ENCODE measurements around the gene ARHGAP25.

The ARHGAP25 gene

GRCh38 chr2:68767031-68767961, 32.7 kb downstream of the ARHGAP25 start:
- peak; percentile 25 to 61 (median 40) for DNase-seq

DNA sequence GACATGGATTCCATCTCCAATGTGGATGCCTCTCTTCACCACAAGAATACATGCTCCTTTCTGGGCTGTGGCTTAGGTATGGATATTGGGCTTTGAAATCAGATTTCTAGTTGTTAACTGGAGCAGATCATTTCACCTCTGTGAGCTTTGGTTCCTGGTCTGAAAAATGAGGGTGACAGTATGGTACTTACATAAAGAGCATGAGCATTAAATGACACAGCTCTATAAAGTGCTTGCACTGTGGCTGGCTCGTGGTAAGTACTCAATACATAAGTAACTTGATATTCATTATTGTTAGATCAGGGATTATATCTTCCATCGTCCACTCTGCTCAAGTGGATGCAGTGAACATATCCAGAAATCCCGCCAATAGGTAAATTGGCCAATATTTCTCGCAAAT, 33.4 kb downstream of the ARHGAP25 start:
- no peak for DNase-seq

DNA sequence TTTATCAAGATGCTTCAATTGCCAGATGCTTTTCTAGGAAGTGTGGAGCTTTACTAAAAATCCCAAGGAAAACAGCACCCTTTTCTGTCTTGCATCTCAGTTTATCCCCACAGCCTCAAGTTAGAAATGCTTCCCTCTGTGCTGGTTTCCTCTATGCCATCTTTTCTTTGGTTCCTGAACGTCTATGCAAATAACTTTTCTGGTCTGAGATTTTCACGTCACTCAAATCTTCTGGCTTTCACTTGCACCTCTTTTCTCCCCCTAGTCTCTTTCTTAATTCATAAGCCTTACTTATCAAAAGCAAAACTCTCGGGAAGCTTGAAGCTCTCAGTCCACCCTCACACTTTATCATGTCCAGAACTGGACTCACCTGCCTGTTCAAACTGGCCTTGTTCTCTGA, 33.9 kb downstream of the ARHGAP25 start:
- DNase-seq, result no peak

- DNase-seq, result no peak
Measured at GRCh38 chr2:68768951-68769350, 34.3 kb downstream of the ARHGAP25 start.

- peak in 2 of 6 experiments; percentile 21 to 32 for DNase-seq
Measured at GRCh38 chr2:68769586-68770270, 35.1 kb downstream of the ARHGAP25 start.

DNA sequence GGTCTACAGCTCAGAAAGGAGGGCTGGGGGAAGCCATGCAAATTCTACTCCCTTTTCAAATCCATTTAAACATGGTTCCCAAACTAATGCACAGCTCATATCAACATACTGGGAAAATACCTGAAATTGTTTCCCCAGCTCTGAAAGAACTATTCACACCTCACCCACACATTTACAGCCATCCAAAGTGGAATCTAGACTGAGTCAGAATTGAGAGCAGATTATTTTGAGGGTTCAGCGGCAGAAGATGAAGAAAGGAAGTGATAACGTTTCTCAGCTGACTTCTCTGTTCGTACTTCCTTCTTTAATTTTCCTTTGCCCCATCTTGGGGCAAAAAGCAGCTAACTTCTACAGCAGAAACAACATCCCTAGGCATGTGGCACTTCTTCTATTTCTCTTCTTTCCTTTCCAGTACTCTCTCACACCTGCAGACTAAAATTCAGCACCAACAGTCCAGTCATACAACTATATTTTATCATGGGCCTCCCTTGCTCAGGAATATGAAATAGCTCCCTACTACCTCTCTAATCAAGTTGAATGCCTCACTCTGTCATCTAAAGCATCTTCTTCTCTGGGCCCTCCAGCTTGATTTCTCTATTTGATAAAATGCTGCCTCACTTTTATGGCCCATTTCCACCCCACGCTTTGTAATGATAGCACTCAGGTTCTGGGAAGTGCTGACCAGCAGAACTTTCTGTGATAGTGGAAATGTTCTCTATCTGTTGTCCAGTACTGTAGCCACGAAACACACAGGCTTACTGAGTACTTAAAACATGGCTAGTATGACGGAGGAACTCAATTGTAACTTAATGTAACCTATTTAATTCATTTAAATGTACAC, 35.9 kb downstream of the ARHGAP25 start:
- DNase-seq, result peak in 2 of 6 experiments; percentile 18 to 32

GRCh38 chr2:68771211-68771751, 36.7 kb downstream of the ARHGAP25 start:
- no peak for DNase-seq

DNA sequence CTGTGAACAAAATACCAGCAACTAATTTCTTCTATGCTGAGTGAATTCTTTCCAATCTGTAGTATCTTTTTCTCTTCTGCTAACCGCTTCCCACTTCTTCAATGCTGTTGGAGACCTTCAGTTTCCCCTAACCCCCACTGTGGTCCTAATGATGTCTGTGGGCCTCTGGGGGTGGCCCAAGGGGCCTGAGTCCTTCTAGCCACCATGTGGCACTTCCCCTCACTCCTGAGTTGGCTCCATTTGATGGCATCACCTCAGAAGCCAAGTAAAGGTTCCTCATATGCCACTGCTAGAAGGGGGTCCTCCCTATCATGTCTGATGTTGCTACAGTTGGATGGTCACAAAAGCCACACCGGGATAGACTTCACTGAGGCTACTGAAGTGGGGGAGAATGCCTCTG, 37.5 kb downstream of the ARHGAP25 start:
- no peak for DNase-seq

- peak in 5 of 6 experiments; percentile 20 to 41 (median 30) for DNase-seq
Measured at GRCh38 chr2:68774569-68775271, 40.1 kb downstream of the ARHGAP25 start.

GRCh38 chr2:68775272-68775842, 40.7 kb downstream of the ARHGAP25 start:
- no peak for DNase-seq

DNA sequence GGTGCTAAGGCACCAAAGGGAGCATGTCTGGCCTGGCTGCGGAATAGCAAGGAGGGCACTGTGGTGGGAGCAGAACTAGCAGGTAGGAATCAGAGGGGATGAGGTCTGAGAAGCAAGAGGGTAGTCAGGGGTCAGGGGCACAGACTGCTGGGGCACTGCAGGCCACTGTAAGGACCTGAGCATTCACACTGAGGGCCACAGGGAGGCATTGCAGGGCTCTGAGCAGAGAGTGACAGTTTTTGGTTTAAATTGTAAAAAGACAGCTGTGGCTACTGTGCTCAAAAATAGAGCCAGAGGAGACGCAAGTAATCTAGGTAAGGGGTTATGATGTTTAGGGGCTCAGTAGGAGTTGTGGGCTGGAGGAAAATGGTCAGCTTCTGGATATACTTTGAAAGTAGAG, 41.5 kb downstream of the ARHGAP25 start:
- DNase-seq, result peak in 1 of 6 experiments; percentile 6

DNA sequence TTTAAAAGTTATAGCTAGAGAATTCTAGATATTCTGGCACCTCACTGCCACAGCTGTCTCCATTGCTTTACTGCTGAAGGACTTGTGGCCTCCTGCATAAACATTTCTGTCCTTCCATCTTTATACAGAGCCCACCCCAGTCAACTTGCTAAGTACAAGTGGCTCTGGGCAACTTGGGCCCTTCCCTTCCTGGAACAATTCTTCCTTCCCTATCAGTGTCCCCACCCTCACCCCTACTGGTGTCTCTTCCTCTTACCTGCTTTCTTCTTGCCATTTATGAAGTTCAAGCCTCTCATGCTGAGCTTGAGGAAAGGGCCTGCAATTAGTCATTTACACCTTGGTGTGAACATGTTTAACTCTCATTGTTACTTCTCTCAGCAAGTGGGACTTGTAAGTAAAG, 45.0 kb downstream of the ARHGAP25 start:
- no peak for DNase-seq

DNA sequence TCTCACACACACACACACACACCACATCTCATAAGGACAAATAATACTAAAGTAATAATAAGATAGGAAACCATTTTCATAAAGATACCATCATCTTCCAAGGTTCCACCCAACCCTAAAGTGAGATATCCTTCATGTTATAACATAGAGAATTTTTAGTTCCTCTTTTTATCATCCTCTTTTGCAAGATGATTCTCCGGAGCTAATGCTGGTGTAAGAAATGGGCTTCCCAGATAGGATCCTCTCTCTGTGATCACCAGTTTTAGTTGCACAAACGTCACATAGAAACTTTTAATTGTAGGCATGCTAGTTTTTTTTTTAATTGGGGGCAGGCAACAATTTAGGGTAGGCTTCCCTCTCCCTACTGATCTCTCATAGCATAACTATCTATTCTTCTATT, 49.6 kb downstream of the ARHGAP25 start:
- DNase-seq, result no peak

GRCh38 chr2:68784915-68785314, 50.3 kb downstream of the ARHGAP25 start:
- DNase-seq, result no peak

DNA sequence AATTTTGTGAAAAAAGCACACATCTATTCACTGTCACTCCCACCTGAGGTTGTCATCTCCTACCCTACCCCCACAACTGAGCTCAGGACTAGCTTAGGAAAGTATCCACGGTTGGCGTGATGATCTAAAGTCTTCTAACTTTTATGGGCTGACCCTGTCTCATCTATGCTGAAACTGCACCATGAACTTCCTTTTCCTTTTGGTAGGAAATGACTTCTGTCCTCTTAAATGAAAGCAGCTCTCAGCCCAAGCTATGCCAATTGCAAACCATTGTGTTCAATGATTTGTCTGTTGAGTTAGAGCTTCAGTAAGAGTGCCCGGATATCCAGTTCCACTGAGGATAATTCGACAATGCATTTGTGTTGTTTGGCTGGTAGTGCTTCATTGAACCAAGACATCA, 52.7 kb downstream of the ARHGAP25 start:
- no peak for DNase-seq

GRCh38 chr2:68789603-68790002, 55.0 kb downstream of the ARHGAP25 start:
- DNase-seq, result no peak

DNA sequence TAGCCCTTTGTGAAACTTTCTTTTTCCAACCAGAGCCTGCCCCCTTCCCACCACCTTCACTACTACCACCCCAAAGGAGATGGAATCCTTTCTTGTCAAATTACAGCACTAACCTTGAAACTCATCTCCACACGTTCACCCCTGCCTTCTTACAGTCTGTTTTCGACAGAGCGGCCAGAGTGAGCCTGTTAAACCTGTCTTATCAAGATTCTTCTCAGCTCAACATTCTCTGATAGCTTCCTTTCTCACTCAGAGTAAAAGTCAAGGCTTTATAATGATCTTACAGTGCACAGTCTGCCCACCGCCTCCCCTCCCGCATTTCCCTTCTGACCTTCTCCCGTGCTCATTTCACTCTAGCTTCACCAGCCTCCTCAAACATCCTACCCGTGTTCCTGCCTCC, 56.0 kb downstream of the ARHGAP25 start:
- DNase-seq, result no peak

GRCh38 chr2:68791914-68792313, 57.3 kb downstream of the ARHGAP25 start:
- no peak for DNase-seq

DNA sequence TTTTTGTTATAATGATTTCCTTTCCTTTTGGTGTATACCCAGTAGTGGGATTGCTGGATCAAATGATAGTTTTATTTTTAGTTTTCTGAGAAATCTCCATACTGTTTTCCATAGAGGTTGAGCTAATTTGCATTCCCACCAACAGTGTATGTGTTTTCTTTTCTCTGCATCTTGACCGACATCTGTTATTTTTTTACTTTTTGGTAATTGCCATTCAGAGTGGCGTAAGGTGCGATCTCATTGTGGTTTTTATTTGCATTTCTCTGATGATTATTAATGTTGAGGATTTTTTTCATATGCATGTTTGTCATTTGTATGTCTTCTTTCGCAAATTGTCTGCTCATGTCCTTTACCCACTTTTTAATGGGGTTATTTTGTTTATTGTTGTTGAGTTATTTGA, 58.1 kb downstream of the ARHGAP25 start:
- no peak for DNase-seq

- peak in 3 of 6 experiments; percentile 33 to 56 (median 39) for DNase-seq
Measured at GRCh38 chr2:68796295-68796905, 61.8 kb downstream of the ARHGAP25 start.

DNA sequence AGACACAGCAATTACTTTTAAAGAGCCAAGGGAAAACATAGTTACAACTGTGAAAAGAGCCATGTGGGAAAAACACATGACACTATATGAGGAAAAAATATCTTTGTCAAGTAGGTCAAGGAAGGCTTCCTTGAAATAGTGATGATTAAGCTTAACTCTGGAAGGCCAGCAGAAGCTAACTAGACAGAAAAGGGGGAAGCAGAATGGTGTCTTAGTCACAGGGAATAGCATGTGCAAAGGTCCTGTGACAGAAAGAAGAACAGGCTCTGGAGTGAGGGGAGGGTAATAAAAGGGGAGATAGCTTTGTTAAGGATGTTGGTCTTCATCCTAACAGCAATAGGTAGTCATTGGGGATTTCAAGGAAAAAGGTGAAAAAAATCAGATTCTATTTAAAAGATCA, 64.0 kb downstream of the ARHGAP25 start:
- DNase-seq, result no peak

Data from stimulated activated naive CD4-positive, alpha-beta T cell (primary cell).